HCT116 (cell line): ENCODE data around the gene EOLA2. TPM values are rescaled to one million over a fixed set of nuclear protein-coding genes. Genes with fewer than 3 reads are reported as not detected.
A peak's percentile ranks its signal among the peaks of the same experiment; 100 is the strongest.

Experiments
- ATAC-seq: fragments of 200-7000 bp; cut with Tn5 transposase; 2 replicates; pipeline ENCODE4 v1.9.1; 2020; ENCODE audit warnings: mild to moderate bottlenecking, moderate library complexity
- BruUV-seq: library from RNA; stranded (reverse); fragments of 400-500 nt; replicated peaks from 2 replicates; lab custom pipeline; 2021; lab: Mats Ljungman, UMichigan
- CTCF ChIA-PET: fragments of 300-600 bp; sonication (Branson Sonifier 250); formaldehyde crosslinking; loops from one replicate; lab custom pipeline; 2021; ENCODE audit warnings: antibody characterized with exemption; lab: Charles Lee
- POLR2A ChIA-PET: fragments of 300-600, 350-600 bp; sonication (Branson Sonifier 250); formaldehyde crosslinking; loops from one replicate; lab custom pipeline; 2021; ENCODE audit warnings: antibody characterized with exemption; lab: Charles Lee
- RAD21 ChIA-PET, 2 experiments: fragments of 300-600 bp; sonication (Branson Sonifier 250); formaldehyde crosslinking; loops; one replicate each; lab custom pipeline; 2023; ENCODE audit warnings: low total read pairs in 2 of 2; ENCODE audit not compliant: uncharacterized antibody in 2 of 2, unreplicated experiment in 2 of 2, low non-redundant PET in 1 of 2; lab: Charles Lee
- DNase-seq: peaks from one replicate; pipeline ENCODE4 v3.0.0-alpha.2; 2010; ENCODE audit warnings: low read depth, low spot score
- H2AFZ ChIP-seq: fragments of 200-600 bp; shearing (Covaris generic), sonication (generic); 2 replicates; pipeline ENCODE4 v1.6.1; 2017; ENCODE audit warnings: low read depth, mixed run types, mixed read lengths, antibody characterized with exemption, low read length; ENCODE audit not compliant: poor library complexity, severe bottlenecking
- H3K27ac ChIP-seq: 2 replicates; pipeline ENCODE4 v1.5.1; 2012; ENCODE audit warnings: low read depth, low read length
- H3K27me3 ChIP-seq: fragments of 200-600 bp; sonication (generic); 2 replicates; pipeline ENCODE4 v1.6.1; 2016; ENCODE audit warnings: mixed run types, low read length, mixed read lengths; ENCODE audit not compliant: insufficient read depth
- H3K36me3 ChIP-seq, 2 experiments: fragments of 200-500 bp in 1 of 2; fragments of 200-600 bp in 1 of 2; sonication (Bioruptor generic) in 1 of 2; sonication (generic) in 1 of 2; 2 replicates each; pipeline versions ENCODE4 v1.5.1 to v1.6.1; 2014 to 2016; ENCODE audit warnings: low read length in 2 of 2, inconsistent platforms in 1 of 2, mixed read lengths in 1 of 2, mixed run types in 1 of 2; ENCODE audit not compliant: insufficient read depth in 2 of 2, control insufficient read depth in 1 of 2
- H3K4me1 ChIP-seq, 2 experiments: fragments of 200-600 bp in 1 of 2; sonication (generic) in 1 of 2; 2 replicates each; pipeline versions ENCODE4 v1.5.1 to v1.6.1; 2012 to 2017; ENCODE audit warnings: low read length in 2 of 2, inconsistent platforms in 1 of 2, mild to moderate bottlenecking in 1 of 2, mixed read lengths in 1 of 2, mixed run types in 1 of 2, moderate library complexity in 1 of 2; ENCODE audit not compliant: insufficient read depth in 2 of 2, control insufficient read depth in 1 of 2
- H3K4me2 ChIP-seq: fragments of 200-600 bp; sonication (generic); 2 replicates; pipeline ENCODE4 v1.6.1; 2017; ENCODE audit warnings: mixed run types, low read length, mixed read lengths
- H3K4me3 ChIP-seq, 2 experiments: fragments of 200-600 bp in 1 of 2; sonication (generic) in 1 of 2; replicated peaks in 1 of 2; 2 replicates each; pipeline ENCODE4 v1.5.1; 2011 to 2016; ENCODE audit warnings: low read length in 2 of 2, control low read depth in 1 of 2, low read depth in 1 of 2, mild to moderate bottlenecking in 1 of 2, mixed read lengths in 1 of 2, mixed run types in 1 of 2
- H3K79me2 ChIP-seq: fragments of 200-600 bp; sonication (generic); 2 replicates; pipeline ENCODE4 v1.6.1; 2017; ENCODE audit warnings: mild to moderate bottlenecking, mixed run types, low read length, moderate library complexity, mixed read lengths; ENCODE audit not compliant: insufficient read depth
- H3K9ac ChIP-seq: fragments of 200-600 bp; sonication (generic); 2 replicates; pipeline ENCODE4 v1.6.1; 2016; ENCODE audit warnings: low read length, mixed read lengths
- H3K9me2 ChIP-seq: fragments of 200-600 bp; sonication (generic), shearing (Covaris generic); 2 replicates; pipeline ENCODE4 v1.6.1; 2017; ENCODE audit warnings: mixed run types, mild to moderate bottlenecking, moderate library complexity; ENCODE audit not compliant: insufficient read depth
- H3K9me3 ChIP-seq, 2 experiments: fragments of 200-500 bp in 1 of 2; fragments of 200-600 bp in 1 of 2; sonication (Bioruptor generic) in 1 of 2; sonication (generic) in 1 of 2; 2 replicates each; pipeline ENCODE4 v1.6.1; 2014 to 2017; ENCODE audit warnings: low read length in 2 of 2, mixed read lengths in 2 of 2, inconsistent platforms in 1 of 2, low read depth in 1 of 2, mild to moderate bottlenecking in 1 of 2, mixed run types in 1 of 2, moderate library complexity in 1 of 2; ENCODE audit not compliant: control insufficient read depth in 1 of 2, insufficient read depth in 1 of 2
- H4K20me1 ChIP-seq: fragments of 200-600 bp; sonication (generic), shearing (Covaris generic); 2 replicates; pipeline ENCODE4 v1.6.1; 2017; ENCODE audit warnings: mixed run types, mild to moderate bottlenecking, moderate library complexity; ENCODE audit not compliant: insufficient read depth
- ATF3 ChIP-seq: IDR thresholded peaks from 2 replicates; pipeline ENCODE4 v1.6.1; 2012
- CEBPB ChIP-seq: IDR thresholded peaks from 2 replicates; pipeline ENCODE4 v1.6.1; 2012; ENCODE audit warnings: low read depth
- CTCF ChIP-seq, 3 experiments: fragments of 200-600 bp in 1 of 3; sonication (generic) in 1 of 3; IDR thresholded peaks in 2 of 3; conservative IDR thresholded peaks in 1 of 3; 2 replicates each; pipeline ENCODE4 v1.5.1; 2012 to 2017; ENCODE audit warnings: low read depth in 2 of 3, low read length in 2 of 3, antibody characterized with exemption in 1 of 3, borderline replicate concordance in 1 of 3, control low read depth in 1 of 3, mild to moderate bottlenecking in 1 of 3, mixed read lengths in 1 of 3, mixed run types in 1 of 3, moderate library complexity in 1 of 3; ENCODE audit not compliant: insufficient read depth in 1 of 3
- EZH2 ChIP-seq: fragments of 200-600 bp; sonication (generic); IDR thresholded peaks from 2 replicates; pipeline ENCODE4 v1.6.1; 2017; ENCODE audit warnings: antibody characterized with exemption, mixed run types
- FOSL1 ChIP-seq: IDR thresholded peaks from 2 replicates; pipeline ENCODE4 v1.6.1; 2012; ENCODE audit warnings: low read depth
- JUND ChIP-seq: IDR thresholded peaks from 2 replicates; pipeline ENCODE4 v1.6.1; 2012
- POLR2A ChIP-seq: IDR thresholded peaks from 2 replicates; pipeline ENCODE4 v1.7.0; 2011; ENCODE audit warnings: borderline replicate concordance; ENCODE audit not compliant: insufficient read depth, insufficient read length; ENCODE audit errors: extremely low read depth
- SIN3A ChIP-seq: IDR thresholded peaks from 2 replicates; pipeline ENCODE4 v1.6.1; 2012; ENCODE audit warnings: low read depth
- SP1 ChIP-seq: IDR thresholded peaks from 2 replicates; pipeline ENCODE4 v1.6.1; 2012; ENCODE audit warnings: low read depth
- SRF ChIP-seq: IDR thresholded peaks from 2 replicates; pipeline ENCODE4 v1.6.1; 2012; ENCODE audit warnings: low read depth
- TCF7L2 ChIP-seq: IDR thresholded peaks from 2 replicates; pipeline ENCODE4 v1.7.0; 2011; ENCODE audit warnings: borderline replicate concordance, inconsistent platforms; ENCODE audit not compliant: insufficient read depth, insufficient read length; ENCODE audit errors: extremely low read depth
- YY1 ChIP-seq: IDR thresholded peaks from 2 replicates; pipeline ENCODE4 v1.6.1; 2011; ENCODE audit warnings: low read length, low read depth, moderate library complexity, mild to moderate bottlenecking; ENCODE audit not compliant: insufficient replicate concordance; ENCODE audit errors: extremely low read depth
- ZFX ChIP-seq: fragments of 450-650 bp; IDR thresholded peaks from 2 replicates; pipeline ENCODE4 v1.6.1; 2017
- intact Hi-C: fragments of 100-400 bp; cut with micrococcal nuclease; formaldehyde crosslinking; loops from 2 replicates; pipeline ENCODE4 v1.10.0; 2022
- total RNA-seq: library from RNA; stranded (reverse); gene quantifications from one replicate; pipeline ENCODE4 v1.2.1, GENCODE V29; 2021; ENCODE audit not compliant: unreplicated experiment
- TF ChIP-seq, protein P1 (sequence below): IDR thresholded peaks from 2 replicates; pipeline ENCODE4 v1.6.1; 2012; ENCODE audit warnings: low read depth
- TF ChIP-seq, protein P2 (sequence below): IDR thresholded peaks from 2 replicates; pipeline ENCODE4 v1.6.1; 2012

EOLA2 gene
- total RNA-seq, 1 experiment from 2014 or later: 26.4 TPM

DNA sequence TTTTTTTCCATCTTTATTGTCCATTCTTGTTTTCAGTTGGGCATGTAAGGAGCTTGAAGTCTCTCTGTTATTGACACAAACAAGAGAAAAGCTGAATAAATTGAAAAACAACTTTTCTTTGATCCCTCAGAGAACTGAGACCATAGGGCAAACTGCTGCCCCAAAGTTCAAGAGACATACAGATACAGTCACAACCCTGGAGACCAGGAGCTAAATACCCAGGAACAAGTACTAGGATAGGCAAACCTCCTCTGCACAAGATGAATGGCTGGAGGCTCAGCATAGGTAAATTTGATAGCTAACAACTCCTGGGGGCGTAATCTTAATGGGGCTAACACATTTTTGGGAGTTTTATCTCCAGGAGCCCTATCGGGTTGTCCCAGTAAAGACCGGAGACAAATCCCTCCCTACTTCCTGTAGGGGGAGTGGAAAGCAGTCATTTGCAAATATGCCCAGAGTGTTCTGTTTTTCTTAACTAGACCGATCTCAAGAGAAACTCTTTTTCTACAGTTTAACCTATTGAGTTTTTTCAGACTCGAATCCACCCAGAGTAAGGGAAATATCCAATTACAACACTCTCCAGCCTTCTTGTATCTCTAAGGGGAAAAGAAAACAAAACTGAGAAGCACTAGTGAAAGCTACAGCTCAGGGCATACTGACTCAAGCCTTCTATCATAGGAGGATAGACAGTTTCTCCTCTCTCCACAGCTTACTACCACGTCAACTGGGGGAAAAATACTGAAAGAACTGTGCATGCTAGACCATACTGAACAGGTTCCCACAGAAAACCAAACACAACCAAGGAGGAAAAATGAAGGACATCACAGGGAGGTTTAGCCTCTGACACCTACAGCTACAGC, 34.2 kb downstream of the EOLA2 start:
- Histone ChIP-seq H3K9ac (no peak overlapping the region), H4K20me1 (no peaks in the 10 kb centered on the region), H3K79me2 (no peaks in the 10 kb centered on the region), H3K27me3 (no peaks in the 10 kb centered on the region), H3K4me1 (no peaks in the 10 kb centered on the region), H3K4me3 (no peak overlapping the region), H3K27ac (no peak overlapping the region), H3K9me3 (no peaks in the 10 kb centered on the region), H3K9me2 (no peaks in the 10 kb centered on the region), H2AFZ (no peak overlapping the region)
- ATAC-seq (peak; percentile 58; the same call in 1 of the 2 replicates), DNase-seq (no peak)
- POLR2A ChIA-PET: no interaction called here
- BruUV-seq: no TSS peak
- RAD21 ChIA-PET: no interaction called here
- intact Hi-C loops: no loop called here
- TF ChIP-seq CEBPB (no peak), ZFX (no peak), YY1 (no peak), SP1 (no peak), FOSL1 (no peak), CTCF (IDR thresholded peaks at IDR 0.05 in 2 of 3, conservative IDR thresholded peaks at IDR 0.05 in 1 of 3; ENCODE audit: borderline replicate concordance in 1 of 3, insufficient read depth in 1 of 3, low read depth in 2 of 3, low read length in 2 of 3) (0 out of 6 replicates have a peak, but pooled peaks of 2 of the 3 experiments have one; percentile 6 to 9)
- TF ChIP-seq, all 23 proteins: peak for 1
- Histone ChIP-seq H3K4me2 (no peak overlapping the region), H3K36me3 (no peaks in the 10 kb centered on the region)
- CTCF ChIA-PET: no interaction called here

GRCh38 chrX:149898554-149898953, 39.7 kb downstream of the EOLA2 start:
- H3K4me1 ChIP-seq: no peaks in the 10 kb centered on the region
- ChIA-PET CTCF (no interaction called here), RAD21 (no interaction called here), POLR2A (no interaction called here)
- no peaks in the 10 kb centered on the region for H3K27me3 ChIP-seq
- H3K79me2 ChIP-seq: no peaks in the 10 kb centered on the region
- intact Hi-C loops: no loop called here
- no peaks in the 10 kb centered on the region for H3K9me3 ChIP-seq
- DNase-seq: no peak
- no peak overlapping the region for H3K4me2 ChIP-seq
- no peak overlapping the region for H3K9ac ChIP-seq
- H3K4me3 ChIP-seq: no peak overlapping the region
- H2AFZ ChIP-seq: no peak overlapping the region
- BruUV-seq: no TSS peak
- ATAC-seq: no peak
- no peaks in the 10 kb centered on the region for H4K20me1 ChIP-seq
- no peak overlapping the region for H3K27ac ChIP-seq
- no peaks in the 10 kb centered on the region for H3K9me2 ChIP-seq
- no peaks in the 10 kb centered on the region for H3K36me3 ChIP-seq
- TF ChIP-seq EZH2: no peak
- no peak for TF ChIP-seq YY1
- no peak for TF ChIP-seq JUND
- TF ChIP-seq, protein P1, sequence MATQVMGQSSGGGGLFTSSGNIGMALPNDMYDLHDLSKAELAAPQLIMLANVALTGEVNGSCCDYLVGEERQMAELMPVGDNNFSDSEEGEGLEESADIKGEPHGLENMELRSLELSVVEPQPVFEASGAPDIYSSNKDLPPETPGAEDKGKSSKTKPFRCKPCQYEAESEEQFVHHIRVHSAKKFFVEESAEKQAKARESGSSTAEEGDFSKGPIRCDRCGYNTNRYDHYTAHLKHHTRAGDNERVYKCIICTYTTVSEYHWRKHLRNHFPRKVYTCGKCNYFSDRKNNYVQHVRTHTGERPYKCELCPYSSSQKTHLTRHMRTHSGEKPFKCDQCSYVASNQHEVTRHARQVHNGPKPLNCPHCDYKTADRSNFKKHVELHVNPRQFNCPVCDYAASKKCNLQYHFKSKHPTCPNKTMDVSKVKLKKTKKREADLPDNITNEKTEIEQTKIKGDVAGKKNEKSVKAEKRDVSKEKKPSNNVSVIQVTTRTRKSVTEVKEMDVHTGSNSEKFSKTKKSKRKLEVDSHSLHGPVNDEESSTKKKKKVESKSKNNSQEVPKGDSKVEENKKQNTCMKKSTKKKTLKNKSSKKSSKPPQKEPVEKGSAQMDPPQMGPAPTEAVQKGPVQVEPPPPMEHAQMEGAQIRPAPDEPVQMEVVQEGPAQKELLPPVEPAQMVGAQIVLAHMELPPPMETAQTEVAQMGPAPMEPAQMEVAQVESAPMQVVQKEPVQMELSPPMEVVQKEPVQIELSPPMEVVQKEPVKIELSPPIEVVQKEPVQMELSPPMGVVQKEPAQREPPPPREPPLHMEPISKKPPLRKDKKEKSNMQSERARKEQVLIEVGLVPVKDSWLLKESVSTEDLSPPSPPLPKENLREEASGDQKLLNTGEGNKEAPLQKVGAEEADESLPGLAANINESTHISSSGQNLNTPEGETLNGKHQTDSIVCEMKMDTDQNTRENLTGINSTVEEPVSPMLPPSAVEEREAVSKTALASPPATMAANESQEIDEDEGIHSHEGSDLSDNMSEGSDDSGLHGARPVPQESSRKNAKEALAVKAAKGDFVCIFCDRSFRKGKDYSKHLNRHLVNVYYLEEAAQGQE: no peak
- no peak for TF ChIP-seq TCF7L2
- TF ChIP-seq SIN3A: no peak
- no peak for TF ChIP-seq ATF3
- TF ChIP-seq, protein P2, sequence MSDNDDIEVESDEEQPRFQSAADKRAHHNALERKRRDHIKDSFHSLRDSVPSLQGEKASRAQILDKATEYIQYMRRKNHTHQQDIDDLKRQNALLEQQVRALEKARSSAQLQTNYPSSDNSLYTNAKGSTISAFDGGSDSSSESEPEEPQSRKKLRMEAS: no peak
- no peak for TF ChIP-seq SRF
- no peak for TF ChIP-seq POLR2A
